Bronchial epithelial cell (primary cell): Measurements from ENCODE around the gene OR52E1. TPM values are rescaled to one million over a fixed set of nuclear protein-coding genes. Genes with fewer than 3 reads are reported as not detected.

Experiments used
- DNase-seq: peaks from one replicate; pipeline ENCODE4 v3.0.0-alpha.2; 2010; ENCODE audit warnings: low read depth
- FAIRE-seq: peaks from 2 replicates; lab custom pipeline; 2011; peaks lifted over from hg19 to GRCh38; lab: Jason Lieb, UNC
- H3K27me3 ChIP-seq: 2 replicates; pipeline ENCODE4 v1.5.1; 2011; ENCODE audit warnings: low read length; ENCODE audit not compliant: control insufficient read depth, insufficient read depth
- H3K36me3 ChIP-seq: 2 replicates; pipeline ENCODE4 v1.5.1; 2011; ENCODE audit warnings: low read length; ENCODE audit not compliant: control insufficient read depth, insufficient read depth
- H3K4me3 ChIP-seq: 2 replicates; pipeline ENCODE4 v1.5.1; 2011; ENCODE audit warnings: mild to moderate bottlenecking, low read depth, low read length, control low read depth
- total RNA-seq: library from RNA; depleted of rRNA; stranded (reverse); fragments of >200 nt; gene quantifications from 2 replicates; pipeline ENCODE4 v1.2.1, GENCODE V29; 2014
- TF ChIP-seq, protein P1 (sequence below): IDR thresholded peaks from 2 replicates; pipeline ENCODE4 v1.5.1; 2011; ENCODE audit warnings: mild to moderate bottlenecking, moderate library complexity, low read length, control low read depth, inconsistent platforms; ENCODE audit not compliant: insufficient read depth, severe bottlenecking

The OR52E1 gene
- total RNA-seq, 1 donor from 2014 or later, result not detected

DNA sequence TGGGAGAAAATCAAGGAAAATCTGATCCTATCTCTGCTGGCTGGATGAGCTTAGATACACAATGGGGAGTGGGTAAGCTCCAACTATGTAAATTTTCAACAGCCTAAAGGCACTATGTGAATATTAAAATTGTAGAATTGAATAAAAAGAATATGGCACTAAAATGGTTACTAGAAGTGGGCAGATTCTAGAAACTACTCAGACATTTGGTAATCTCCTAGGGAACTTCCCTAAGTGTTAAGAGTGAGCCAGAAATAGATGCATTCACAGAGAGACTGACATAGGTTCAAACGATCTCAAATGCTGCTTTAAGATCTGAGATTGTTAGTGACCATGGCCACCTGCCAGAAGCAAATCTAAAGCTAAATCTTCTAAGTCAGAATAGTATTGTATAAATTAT lies 4.3 kb upstream of the OR52E1 start:
- no peak for DNase-seq
- TF ChIP-seq, protein P1, sequence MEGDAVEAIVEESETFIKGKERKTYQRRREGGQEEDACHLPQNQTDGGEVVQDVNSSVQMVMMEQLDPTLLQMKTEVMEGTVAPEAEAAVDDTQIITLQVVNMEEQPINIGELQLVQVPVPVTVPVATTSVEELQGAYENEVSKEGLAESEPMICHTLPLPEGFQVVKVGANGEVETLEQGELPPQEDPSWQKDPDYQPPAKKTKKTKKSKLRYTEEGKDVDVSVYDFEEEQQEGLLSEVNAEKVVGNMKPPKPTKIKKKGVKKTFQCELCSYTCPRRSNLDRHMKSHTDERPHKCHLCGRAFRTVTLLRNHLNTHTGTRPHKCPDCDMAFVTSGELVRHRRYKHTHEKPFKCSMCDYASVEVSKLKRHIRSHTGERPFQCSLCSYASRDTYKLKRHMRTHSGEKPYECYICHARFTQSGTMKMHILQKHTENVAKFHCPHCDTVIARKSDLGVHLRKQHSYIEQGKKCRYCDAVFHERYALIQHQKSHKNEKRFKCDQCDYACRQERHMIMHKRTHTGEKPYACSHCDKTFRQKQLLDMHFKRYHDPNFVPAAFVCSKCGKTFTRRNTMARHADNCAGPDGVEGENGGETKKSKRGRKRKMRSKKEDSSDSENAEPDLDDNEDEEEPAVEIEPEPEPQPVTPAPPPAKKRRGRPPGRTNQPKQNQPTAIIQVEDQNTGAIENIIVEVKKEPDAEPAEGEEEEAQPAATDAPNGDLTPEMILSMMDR, result no peak
- Histone ChIP-seq H3K27me3 (no peaks in the 10 kb centered on the region), H3K4me3 (no peak overlapping the region), H3K36me3 (no peaks in the 10 kb centered on the region)
- no peak for FAIRE-seq

DNA sequence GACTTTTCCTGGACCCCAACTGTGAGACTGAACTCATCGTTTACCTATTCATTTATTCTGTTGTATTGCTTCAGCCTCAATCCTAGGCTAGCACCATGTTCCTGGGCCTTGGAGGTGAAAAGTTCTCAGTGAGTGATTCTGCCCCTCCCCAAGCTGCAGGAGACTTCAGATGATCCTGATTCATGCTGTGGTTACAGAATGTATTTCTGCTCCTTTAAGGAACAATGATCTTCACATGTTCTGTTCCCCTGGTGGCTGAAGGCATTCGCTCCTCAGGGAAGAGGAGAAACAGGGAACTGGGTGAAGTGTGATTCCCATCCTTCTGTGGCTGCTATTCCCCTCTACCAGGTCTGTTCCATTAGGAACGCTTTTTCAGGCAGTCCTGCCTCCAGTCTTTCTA lies 2.4 kb downstream of the OR52E1 start:
- FAIRE-seq, result no peak
- peak; percentile 3 for DNase-seq
- no peak overlapping the region for H3K4me3 ChIP-seq
- H3K27me3 ChIP-seq, result no peaks in the 10 kb centered on the region
- H3K36me3 ChIP-seq, result no peaks in the 10 kb centered on the region
- TF ChIP-seq, protein P1, result no peak

DNA sequence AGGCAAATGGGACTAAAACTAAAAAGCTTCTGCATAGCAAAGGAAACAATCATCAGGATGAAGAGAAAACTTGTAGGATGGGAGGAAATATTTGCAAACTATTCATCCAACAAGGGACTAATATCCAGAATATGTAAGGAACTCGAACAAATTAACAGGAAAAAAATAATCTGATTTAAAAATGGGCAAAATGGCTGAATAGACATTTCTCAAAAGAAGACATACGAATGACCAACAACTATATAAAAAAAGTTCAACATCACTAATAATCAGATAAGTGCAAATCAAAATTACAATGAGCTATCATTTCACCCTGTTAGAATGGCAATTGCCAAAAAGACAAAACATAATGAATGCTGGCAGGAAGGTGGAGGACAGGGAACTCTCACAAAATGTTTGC lies 12.0 kb downstream of the OR52E1 start:
- no peak for DNase-seq
- no peak overlapping the region for H3K4me3 ChIP-seq
- H3K36me3 ChIP-seq, result no peaks in the 10 kb centered on the region
- no peaks in the 10 kb centered on the region for H3K27me3 ChIP-seq
- FAIRE-seq, result no peak
- TF ChIP-seq, protein P1, result no peak

DNA sequence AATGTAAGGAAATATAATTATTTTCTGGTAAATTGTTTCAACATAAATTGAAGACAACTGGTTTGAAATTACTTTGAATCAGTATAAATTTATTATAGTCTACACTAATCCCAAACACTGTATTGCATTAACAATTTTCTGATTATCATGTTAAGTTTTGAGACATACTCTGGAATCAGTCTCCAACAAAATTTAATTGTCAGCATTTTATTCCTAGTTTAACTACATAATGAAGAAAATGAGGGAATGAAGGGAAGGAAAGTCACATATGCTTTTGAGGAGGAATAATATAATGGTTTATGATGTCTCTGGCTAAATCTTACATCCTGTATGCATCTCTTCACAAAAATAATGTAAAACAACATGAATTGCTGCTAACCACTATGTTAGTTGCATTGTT lies 14.2 kb downstream of the OR52E1 start:
- Histone ChIP-seq H3K4me3 (no peak overlapping the region), H3K27me3 (no peaks in the 10 kb centered on the region), H3K36me3 (no peaks in the 10 kb centered on the region)
- FAIRE-seq (no peak), DNase-seq (no peak)
- TF ChIP-seq, protein P1, result no peak

DNA sequence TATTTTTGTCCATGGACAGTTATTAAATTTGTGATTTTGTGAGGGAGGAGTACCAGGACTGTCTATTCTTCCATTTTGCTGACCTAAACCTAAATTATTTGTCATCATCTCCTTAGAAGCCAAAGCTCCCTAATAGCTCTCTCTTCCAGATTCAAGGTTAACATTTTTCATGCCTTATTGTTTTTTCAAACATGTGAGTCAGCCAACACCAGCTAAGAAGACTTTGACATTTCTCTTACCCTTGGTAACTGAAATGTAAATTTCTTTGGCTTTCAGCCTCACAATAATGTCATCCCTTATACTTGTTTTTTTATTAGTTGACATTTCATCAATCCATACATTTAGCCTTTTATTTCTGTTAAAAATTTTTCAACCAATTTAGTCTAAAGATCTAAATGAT lies 19.2 kb downstream of the OR52E1 start:
- FAIRE-seq (no peak), DNase-seq (peak; percentile 1)
- H3K27me3 ChIP-seq, result no peaks in the 10 kb centered on the region
- H3K4me3 ChIP-seq, result no peak overlapping the region
- no peaks in the 10 kb centered on the region for H3K36me3 ChIP-seq
- TF ChIP-seq, protein P1, result no peak

DNA sequence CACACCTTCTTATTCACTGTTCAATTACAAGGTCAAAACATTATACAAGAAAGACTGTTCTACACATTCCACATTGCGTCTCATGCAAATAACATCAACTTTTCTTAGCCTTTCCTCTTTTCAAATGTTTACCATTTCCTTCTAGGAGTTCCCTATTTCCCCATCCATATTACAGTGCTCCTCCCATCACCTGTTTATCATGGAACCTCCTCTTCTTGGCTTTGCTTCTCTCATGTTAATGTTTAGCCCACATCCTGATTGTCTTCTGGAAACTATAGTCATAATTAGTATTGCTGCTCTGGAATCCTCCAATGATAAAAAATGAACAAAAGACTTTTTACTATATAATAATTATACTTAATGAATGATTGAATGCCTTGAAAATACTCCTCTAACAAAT lies 21.3 kb downstream of the OR52E1 start:
- H3K4me3 ChIP-seq, result no peak overlapping the region
- H3K27me3 ChIP-seq, result no peaks in the 10 kb centered on the region
- no peaks in the 10 kb centered on the region for H3K36me3 ChIP-seq
- TF ChIP-seq, protein P1, result no peak
- FAIRE-seq (no peak), DNase-seq (no peak)
